Coronary artery (tissue), 2 donors: ENCODE results near the gene SLCO3A1.

ENCODE experiments used
- DNase-seq: peaks from one replicate; pipeline ENCODE4 v3.0.0-alpha.2; 2017; ENCODE audit warnings: low spot score
- H3K27ac ChIP-seq, 2 donors: fragments of 200-600 bp; sonication (generic); one replicate each; pipeline ENCODE4 v1.5.1; 2016 to 2019
- H3K4me3 ChIP-seq: fragments of 200-600 bp; sonication (generic); 2 replicates; pipeline ENCODE4 v1.5.1; 2016; ENCODE audit warnings: mild to moderate bottlenecking, moderate library complexity
- CTCF ChIP-seq: fragments of 200-600 bp; sonication (generic); IDR thresholded peaks from one replicate; pipeline ENCODE4 v1.5.1; 2019; ENCODE audit warnings: antibody characterized with exemption

Gene SLCO3A1

GRCh38 chr15:92157666-92158298 is 304.3 kb downstream of the SLCO3A1 start:
- H3K4me3 ChIP-seq: no peak overlapping the region
- no peak for DNase-seq

GRCh38 chr15:92158426-92158825 is 304.9 kb downstream of the SLCO3A1 start:
- TF ChIP-seq CTCF: no peak
- no peak for DNase-seq
- H3K4me3 ChIP-seq: no peak overlapping the region
- H3K27ac ChIP-seq: no peak overlapping the region

More at GRCh38 chr15:92157666-92158298, 304.3 kb downstream of the SLCO3A1 start:
- H3K27ac ChIP-seq: no peak overlapping the region
- TF ChIP-seq CTCF: no peak

GRCh38 chr15:92159481-92159880 is 306.0 kb downstream of the SLCO3A1 start:
- Histone ChIP-seq H3K4me3 (no peak overlapping the region), H3K27ac (no peak overlapping the region)
- TF ChIP-seq CTCF: no peak
- no peak for DNase-seq

- Histone ChIP-seq H3K27ac (no peak overlapping the region), H3K4me3 (no peak overlapping the region)
- DNase-seq: no peak
- no peak for TF ChIP-seq CTCF
Observed at GRCh38 chr15:92159906-92160841, 306.7 kb downstream of the SLCO3A1 start.

- no peak for DNase-seq
- no peak for TF ChIP-seq CTCF
- Histone ChIP-seq H3K4me3 (no peak overlapping the region), H3K27ac (no peak overlapping the region)
Observed at GRCh38 chr15:92161039-92161670, 307.6 kb downstream of the SLCO3A1 start.

GRCh38 chr15:92162657-92163056 is 309.1 kb downstream of the SLCO3A1 start:
- DNase-seq: no peak
- TF ChIP-seq CTCF: no peak
- Histone ChIP-seq H3K4me3 (no peak overlapping the region), H3K27ac (no peak overlapping the region)
